ES-I3 (cell line): Measurements from ENCODE around the gene APBB2.

Experiments
- H3K36me3 ChIP-seq: 2 replicates; pipeline ENCODE4 v1.6.1; 2013; ENCODE audit warnings: mild to moderate bottlenecking, low read length, control low read depth, moderate library complexity; ENCODE audit not compliant: insufficient read depth
- H3K4me1 ChIP-seq: 2 replicates; pipeline ENCODE4 v1.6.1; 2013; ENCODE audit warnings: mild to moderate bottlenecking, control low read depth, low read length; ENCODE audit not compliant: insufficient read depth
- H3K9ac ChIP-seq: 2 replicates; pipeline ENCODE4 v1.6.1; 2013; ENCODE audit warnings: low read depth, mild to moderate bottlenecking, low read length, moderate library complexity
- H3K9me3 ChIP-seq: 2 replicates; pipeline ENCODE4 v1.6.1; 2013; ENCODE audit warnings: mild to moderate bottlenecking, low read length, moderate library complexity; ENCODE audit not compliant: control insufficient read depth, insufficient read depth

APBB2 gene

GRCh38 chr4:41209187-41209586, 5.2 kb downstream of the APBB2 start:
- no peaks in the 10 kb centered on the region for H3K36me3 ChIP-seq
- peaks cover 19% of the 10 kb centered on the region for H3K4me1 ChIP-seq
- H3K9me3 ChIP-seq, result no peaks in the 10 kb centered on the region
- H3K9ac ChIP-seq, result no peak overlapping the region

- H3K9ac ChIP-seq, result no peak overlapping the region
- no peaks in the 10 kb centered on the region for H3K36me3 ChIP-seq
- H3K4me1 ChIP-seq, result peaks cover 23% of the 10 kb centered on the region
- no peaks in the 10 kb centered on the region for H3K9me3 ChIP-seq
Observed at GRCh38 chr4:41207291-41207831, 7.0 kb downstream of the APBB2 start.

GRCh38 chr4:41205854-41206460, 8.4 kb downstream of the APBB2 start:
- peaks cover 23% of the 10 kb centered on the region for H3K4me1 ChIP-seq
- no peaks in the 10 kb centered on the region for H3K9me3 ChIP-seq
- no peaks in the 10 kb centered on the region for H3K36me3 ChIP-seq
- no peak overlapping the region for H3K9ac ChIP-seq

- Histone ChIP-seq H3K9me3 (no peaks in the 10 kb centered on the region), H3K36me3 (no peaks in the 10 kb centered on the region), H3K9ac (no peak overlapping the region), H3K4me1 (peaks cover 23% of the 10 kb centered on the region)
Observed at GRCh38 chr4:41205130-41205529, 9.2 kb downstream of the APBB2 start.

- H3K36me3 ChIP-seq, result no peaks in the 10 kb centered on the region
- peaks cover 26% of the 10 kb centered on the region for H3K4me1 ChIP-seq
- H3K9me3 ChIP-seq, result no peaks in the 10 kb centered on the region
- H3K9ac ChIP-seq, result no peak overlapping the region
Observed at GRCh38 chr4:41204400-41204978, 9.9 kb downstream of the APBB2 start.

- no peaks in the 10 kb centered on the region for H3K36me3 ChIP-seq
- H3K9ac ChIP-seq, result no peak overlapping the region
- no peaks in the 10 kb centered on the region for H3K9me3 ChIP-seq
- H3K4me1 ChIP-seq, result peaks cover 26% of the 10 kb centered on the region
Observed at GRCh38 chr4:41203841-41204240, 10.5 kb downstream of the APBB2 start.

- Histone ChIP-seq H3K9ac (no peak overlapping the region), H3K4me1 (peaks cover 26% of the 10 kb centered on the region), H3K9me3 (no peaks in the 10 kb centered on the region), H3K36me3 (no peaks in the 10 kb centered on the region)
Observed at GRCh38 chr4:41202820-41203568, 11.3 kb downstream of the APBB2 start.

GRCh38 chr4:41202356-41202755, 12.0 kb downstream of the APBB2 start:
- Histone ChIP-seq H3K9me3 (no peaks in the 10 kb centered on the region), H3K9ac (no peak overlapping the region), H3K36me3 (no peaks in the 10 kb centered on the region)

GRCh38 chr4:41200486-41201017, 13.8 kb downstream of the APBB2 start:
- no peak overlapping the region for H3K9ac ChIP-seq
- H3K9me3 ChIP-seq, result no peaks in the 10 kb centered on the region
- no peaks in the 10 kb centered on the region for H3K36me3 ChIP-seq
- peaks cover 19% of the 10 kb centered on the region for H3K4me1 ChIP-seq

More at GRCh38 chr4:41202356-41202755, 12.0 kb downstream of the APBB2 start:
- H3K4me1 ChIP-seq, result peaks cover 26% of the 10 kb centered on the region

GRCh38 chr4:41199788-41200187, 14.6 kb downstream of the APBB2 start:
- Histone ChIP-seq H3K9ac (no peak overlapping the region), H3K4me1 (peaks cover 13% of the 10 kb centered on the region), H3K36me3 (no peaks in the 10 kb centered on the region), H3K9me3 (no peaks in the 10 kb centered on the region)

- Histone ChIP-seq H3K9ac (no peak overlapping the region), H3K36me3 (no peaks in the 10 kb centered on the region), H3K4me1 (peaks cover 3% of the 10 kb centered on the region), H3K9me3 (no peaks in the 10 kb centered on the region)
Observed at GRCh38 chr4:41197996-41198395, 16.3 kb downstream of the APBB2 start.

GRCh38 chr4:41197495-41197894, 16.8 kb downstream of the APBB2 start:
- Histone ChIP-seq H3K36me3 (no peaks in the 10 kb centered on the region), H3K9ac (no peak overlapping the region), H3K4me1 (peaks cover 3% of the 10 kb centered on the region), H3K9me3 (no peaks in the 10 kb centered on the region)

GRCh38 chr4:41196633-41197332, 17.6 kb downstream of the APBB2 start:
- Histone ChIP-seq H3K9me3 (no peaks in the 10 kb centered on the region), H3K9ac (no peak overlapping the region)

GRCh38 chr4:41192136-41192535, 22.2 kb downstream of the APBB2 start:
- H3K9ac ChIP-seq, result no peak overlapping the region
- no peaks in the 10 kb centered on the region for H3K36me3 ChIP-seq
- H3K9me3 ChIP-seq, result no peaks in the 10 kb centered on the region
- peaks cover 10% of the 10 kb centered on the region; the same call in 1 of the 2 replicates for H3K4me1 ChIP-seq

More at GRCh38 chr4:41196633-41197332, 17.6 kb downstream of the APBB2 start:
- Histone ChIP-seq H3K36me3 (no peaks in the 10 kb centered on the region), H3K4me1 (peaks cover 3% of the 10 kb centered on the region)
